Measurements from ENCODE around the gene AVL9.
A peak's percentile ranks its signal among the peaks of the same experiment; 100 is the strongest.

AVL9 gene

GRCh38 chr7:32569388-32570289 lies 74.3 kb downstream of the AVL9 start:
- in situ Hi-C loops (cut with MboI; ENCODE audit: low sequenced_read_pairs) = no loop called here
- H3K27me3 ChIP-seq (ENCODE audit: low read depth) = no peaks in the 10 kb centered on the region
- no peaks in the 10 kb centered on the region for H3K4me1 ChIP-seq
- H3K36me3 ChIP-seq (replicated peaks) = peaks cover 21% of the 10 kb centered on the region
- no peak overlapping the region for H3K4me3 ChIP-seq
- no peak for DNase-seq (ENCODE audit: low spot score in 2 of 2)
- no peaks in the 10 kb centered on the region for H3K9me3 ChIP-seq

GRCh38 chr7:32573110-32573687 lies 77.9 kb downstream of the AVL9 start:
- Histone ChIP-seq H3K27me3 (ENCODE audit: low read depth) (no peaks in the 10 kb centered on the region), H3K36me3 (replicated peaks) (peaks cover 46% of the 10 kb centered on the region), H3K4me3 (no peak overlapping the region), H3K9me3 (no peaks in the 10 kb centered on the region), H3K4me1 (no peaks in the 10 kb centered on the region)
- no peak for DNase-seq (ENCODE audit: low spot score in 2 of 2)
- in situ Hi-C loops (cut with MboI; ENCODE audit: low sequenced_read_pairs) = no loop called here

- Histone ChIP-seq H3K36me3 (replicated peaks) (peaks cover 50% of the 10 kb centered on the region), H3K9me3 (no peaks in the 10 kb centered on the region), H3K4me1 (no peaks in the 10 kb centered on the region), H3K27me3 (ENCODE audit: low read depth) (no peaks in the 10 kb centered on the region), H3K4me3 (no peak overlapping the region)
- DNase-seq (ENCODE audit: low spot score in 2 of 2) = no peak
- in situ Hi-C loops (cut with MboI; ENCODE audit: low sequenced_read_pairs) = no loop called here
Measured at GRCh38 chr7:32574626-32575025, 79.3 kb downstream of the AVL9 start.

- in situ Hi-C loops (cut with MboI; ENCODE audit: low sequenced_read_pairs) = no loop called here
- Histone ChIP-seq H3K4me1 (no peaks in the 10 kb centered on the region), H3K9me3 (no peaks in the 10 kb centered on the region), H3K27me3 (ENCODE audit: low read depth) (no peaks in the 10 kb centered on the region), H3K4me3 (no peak overlapping the region), H3K36me3 (replicated peaks) (peaks cover 66% of the 10 kb centered on the region)
- DNase-seq (ENCODE audit: low spot score in 2 of 2) = no peak
Measured at GRCh38 chr7:32577421-32577820, 82.1 kb downstream of the AVL9 start.

- Histone ChIP-seq H3K4me3 (no peak overlapping the region), H3K36me3 (replicated peaks) (peaks cover 59% of the 10 kb centered on the region), H3K4me1 (no peaks in the 10 kb centered on the region), H3K27me3 (ENCODE audit: low read depth) (no peaks in the 10 kb centered on the region), H3K9me3 (no peaks in the 10 kb centered on the region)
- in situ Hi-C loops (cut with MboI; ENCODE audit: low sequenced_read_pairs) = no loop called here
- DNase-seq (ENCODE audit: low spot score in 2 of 2) = no peak
Measured at GRCh38 chr7:32579776-32580175, 84.5 kb downstream of the AVL9 start.

- in situ Hi-C loops (cut with MboI; ENCODE audit: low sequenced_read_pairs) = no loop called here
- peaks cover 61% of the 10 kb centered on the region for H3K36me3 ChIP-seq (replicated peaks)
- no peak overlapping the region for H3K4me3 ChIP-seq
- no peaks in the 10 kb centered on the region for H3K4me1 ChIP-seq
- H3K27me3 ChIP-seq (ENCODE audit: low read depth) = no peaks in the 10 kb centered on the region
- H3K9me3 ChIP-seq = no peaks in the 10 kb centered on the region
- no peak for DNase-seq (ENCODE audit: low spot score in 2 of 2)
Measured at GRCh38 chr7:32580646-32581045, 85.4 kb downstream of the AVL9 start.

GRCh38 chr7:32582036-32582435 lies 86.7 kb downstream of the AVL9 start:
- Histone ChIP-seq H3K4me1 (peaks cover 5% of the 10 kb centered on the region), H3K27me3 (ENCODE audit: low read depth) (no peaks in the 10 kb centered on the region), H3K36me3 (replicated peaks) (peaks cover 63% of the 10 kb centered on the region), H3K4me3 (no peak overlapping the region), H3K9me3 (no peaks in the 10 kb centered on the region)
- in situ Hi-C loops (cut with MboI; ENCODE audit: low sequenced_read_pairs) = no loop called here
- DNase-seq (ENCODE audit: low spot score in 2 of 2) = no peak

- DNase-seq (ENCODE audit: low spot score in 2 of 2) = no peak
- peaks cover 58% of the 10 kb centered on the region for H3K36me3 ChIP-seq (replicated peaks)
- H3K4me3 ChIP-seq = no peak overlapping the region
- in situ Hi-C loops (cut with MboI; ENCODE audit: low sequenced_read_pairs) = no loop called here
- peaks cover 14% of the 10 kb centered on the region for H3K4me1 ChIP-seq
- H3K27me3 ChIP-seq (ENCODE audit: low read depth) = no peaks in the 10 kb centered on the region
- no peaks in the 10 kb centered on the region for H3K9me3 ChIP-seq
Measured at GRCh38 chr7:32583791-32584190, 88.5 kb downstream of the AVL9 start.

- Histone ChIP-seq H3K36me3 (replicated peaks) (peaks cover 44% of the 10 kb centered on the region), H3K4me1 (peaks cover 14% of the 10 kb centered on the region)
Measured at GRCh38 chr7:32586291-32587221, 91.3 kb downstream of the AVL9 start.

GRCh38 chr7:32587411-32587948 lies 92.2 kb downstream of the AVL9 start:
- Histone ChIP-seq H3K4me1 (peaks cover 14% of the 10 kb centered on the region), H3K27me3 (ENCODE audit: low read depth) (no peaks in the 10 kb centered on the region), H3K9me3 (no peaks in the 10 kb centered on the region), H3K4me3 (no peak overlapping the region), H3K36me3 (replicated peaks) (peaks cover 39% of the 10 kb centered on the region)
- peak in 1 of 2 experiments; percentile 6 for DNase-seq (ENCODE audit: low spot score in 2 of 2)
- in situ Hi-C loops (cut with MboI; ENCODE audit: low sequenced_read_pairs) = no loop called here

More at GRCh38 chr7:32586291-32587221, 91.3 kb downstream of the AVL9 start:
- Histone ChIP-seq H3K27me3 (ENCODE audit: low read depth) (no peaks in the 10 kb centered on the region), H3K9me3 (no peaks in the 10 kb centered on the region), H3K4me3 (no peak overlapping the region)
- no peak for DNase-seq (ENCODE audit: low spot score in 2 of 2)
- in situ Hi-C loops (cut with MboI; ENCODE audit: low sequenced_read_pairs) = no loop called here

- Histone ChIP-seq H3K9me3 (no peaks in the 10 kb centered on the region), H3K4me1 (peaks cover 14% of the 10 kb centered on the region), H3K4me3 (no peak overlapping the region), H3K36me3 (replicated peaks) (peaks cover 30% of the 10 kb centered on the region), H3K27me3 (ENCODE audit: low read depth) (no peaks in the 10 kb centered on the region)
- in situ Hi-C loops (cut with MboI; ENCODE audit: low sequenced_read_pairs) = no loop called here
- no peak for DNase-seq (ENCODE audit: low spot score in 2 of 2)
Measured at GRCh38 chr7:32588657-32589056, 93.4 kb downstream of the AVL9 start.

- Histone ChIP-seq H3K27me3 (ENCODE audit: low read depth) (no peaks in the 10 kb centered on the region), H3K9me3 (no peaks in the 10 kb centered on the region), H3K4me3 (no peak overlapping the region), H3K36me3 (replicated peaks) (peaks cover 7% of the 10 kb centered on the region; the same call in 1 of the 2 replicates), H3K4me1 (peaks cover 10% of the 10 kb centered on the region)
- DNase-seq (ENCODE audit: low spot score in 2 of 2) = no peak
- in situ Hi-C loops (cut with MboI; ENCODE audit: low sequenced_read_pairs) = no loop called here
Measured at GRCh38 chr7:32591938-32592337, 96.6 kb downstream of the AVL9 start.

- Histone ChIP-seq H3K27me3 (ENCODE audit: low read depth) (no peaks in the 10 kb centered on the region), H3K4me3 (no peak overlapping the region), H3K9me3 (no peaks in the 10 kb centered on the region), H3K36me3 (replicated peaks) (0 out of 2 replicates have a peak, but pooled peaks cover 4% of the 10 kb centered on the region), H3K4me1 (peaks cover 3% of the 10 kb centered on the region; the same call in 1 of the 2 replicates)
- DNase-seq (ENCODE audit: low spot score in 2 of 2) = no peak
- in situ Hi-C loops (cut with MboI; ENCODE audit: low sequenced_read_pairs) = no loop called here
Measured at GRCh38 chr7:32592701-32593100, 97.4 kb downstream of the AVL9 start.
